SK-N-SH (cell line): ENCODE results near the gene LRTM1.

Source experiments
- CHD2 ChIP-seq: fragments of 150-350 bp; IDR thresholded peaks from 2 replicates; pipeline ENCODE4 v1.6.1; 2018; ENCODE audit warnings: low read length; ENCODE audit not compliant: partially characterized antibody
- JUND ChIP-seq: IDR thresholded peaks from 2 replicates; pipeline ENCODE4 v1.4.0; 2012
- NFIC ChIP-seq: IDR thresholded peaks from 2 replicates; pipeline ENCODE4 v1.4.0; 2012; ENCODE audit warnings: borderline replicate concordance
- POLR2AphosphoS5 ChIP-seq: IDR thresholded peaks from 2 replicates; pipeline ENCODE4 v1.6.1; 2012; ENCODE audit warnings: low read depth, low read length
- TEAD4 ChIP-seq: IDR thresholded peaks from 2 replicates; pipeline ENCODE4 v1.4.0; 2012; ENCODE audit warnings: mild to moderate bottlenecking, borderline replicate concordance; ENCODE audit not compliant: insufficient read depth
- YY1 ChIP-seq: IDR thresholded peaks from 2 replicates; pipeline ENCODE4 v1.4.0; 2012; ENCODE audit warnings: low read depth, mild to moderate bottlenecking
- TF ChIP-seq, protein P1 (sequence below): fragments of 200-600 bp; sonication (generic); IDR thresholded peaks from 2 replicates; pipeline ENCODE4 v1.6.1; 2017; ENCODE audit warnings: antibody characterized with exemption, mild to moderate bottlenecking, moderate library complexity
- TF ChIP-seq, protein P2 (sequence below): IDR thresholded peaks from 2 replicates; pipeline ENCODE4 v1.4.0; 2012; ENCODE audit warnings: low read depth

DNA sequence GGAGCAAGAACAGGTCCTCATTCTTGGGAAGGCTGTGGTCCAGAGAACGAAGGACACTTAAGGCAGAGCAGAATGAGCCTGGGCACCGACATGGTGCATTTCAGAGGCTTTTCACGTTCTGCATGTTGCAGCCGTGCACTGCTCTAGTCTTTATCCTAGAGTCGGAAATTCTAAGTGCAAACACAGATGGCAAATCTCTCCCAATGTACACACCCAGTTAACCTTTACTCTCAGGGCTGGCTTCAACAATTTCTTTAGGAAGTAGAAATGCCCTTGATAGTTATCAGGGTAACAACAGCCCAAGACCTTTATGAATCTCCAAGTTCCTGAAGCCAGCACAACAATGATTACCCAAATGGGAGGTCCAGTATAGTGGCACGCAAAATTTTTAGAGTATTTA lies 39.1 kb upstream of the LRTM1 start:
- TF ChIP-seq, protein P1, sequence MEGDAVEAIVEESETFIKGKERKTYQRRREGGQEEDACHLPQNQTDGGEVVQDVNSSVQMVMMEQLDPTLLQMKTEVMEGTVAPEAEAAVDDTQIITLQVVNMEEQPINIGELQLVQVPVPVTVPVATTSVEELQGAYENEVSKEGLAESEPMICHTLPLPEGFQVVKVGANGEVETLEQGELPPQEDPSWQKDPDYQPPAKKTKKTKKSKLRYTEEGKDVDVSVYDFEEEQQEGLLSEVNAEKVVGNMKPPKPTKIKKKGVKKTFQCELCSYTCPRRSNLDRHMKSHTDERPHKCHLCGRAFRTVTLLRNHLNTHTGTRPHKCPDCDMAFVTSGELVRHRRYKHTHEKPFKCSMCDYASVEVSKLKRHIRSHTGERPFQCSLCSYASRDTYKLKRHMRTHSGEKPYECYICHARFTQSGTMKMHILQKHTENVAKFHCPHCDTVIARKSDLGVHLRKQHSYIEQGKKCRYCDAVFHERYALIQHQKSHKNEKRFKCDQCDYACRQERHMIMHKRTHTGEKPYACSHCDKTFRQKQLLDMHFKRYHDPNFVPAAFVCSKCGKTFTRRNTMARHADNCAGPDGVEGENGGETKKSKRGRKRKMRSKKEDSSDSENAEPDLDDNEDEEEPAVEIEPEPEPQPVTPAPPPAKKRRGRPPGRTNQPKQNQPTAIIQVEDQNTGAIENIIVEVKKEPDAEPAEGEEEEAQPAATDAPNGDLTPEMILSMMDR, result no peak
- TF ChIP-seq NFIC (no peak), TEAD4 (no peak), CHD2 (no peak), JUND (no peak), YY1 (no peak), POLR2AphosphoS5 (no peak)
- TF ChIP-seq, protein P2, sequence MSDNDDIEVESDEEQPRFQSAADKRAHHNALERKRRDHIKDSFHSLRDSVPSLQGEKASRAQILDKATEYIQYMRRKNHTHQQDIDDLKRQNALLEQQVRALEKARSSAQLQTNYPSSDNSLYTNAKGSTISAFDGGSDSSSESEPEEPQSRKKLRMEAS, result no peak
